Calu3 (cell line): ENCODE data around the gene SLC39A11. TPM values are rescaled to one million over a fixed set of nuclear protein-coding genes. Genes with fewer than 3 reads are reported as not detected.

Source experiments
- Bru-seq: library from RNA; stranded (reverse); fragments of 400-500 nt; gene quantifications from one replicate; lab custom pipeline; 2021; lab: Mats Ljungman, UMichigan
- BruChase-seq, 2 experiments: library from RNA; stranded (reverse); fragments of 400-500 nt; gene quantifications; one replicate each; lab custom pipeline; 2021; lab: Mats Ljungman, UMichigan
- BruUV-seq: library from RNA; stranded (reverse); fragments of 400-500 nt; replicated peaks from 2 replicates; lab custom pipeline; 2021; lab: Mats Ljungman, UMichigan
- CTCF ChIA-PET: fragments of 300-600 bp; sonication (Branson Sonifier 250); formaldehyde crosslinking; loops from one replicate; lab custom pipeline; 2022; ENCODE audit warnings: antibody characterized with exemption; lab: Charles Lee
- DNase-seq: peaks from one replicate; pipeline ENCODE4 v3.0.0; 2022
- H3K27ac Mint-ChIP-seq: one replicate; pipeline ENCODE4 v1.8.0; 2022; ENCODE audit warnings: mixed read lengths; ENCODE audit not compliant: unreplicated experiment
- H3K27me3 Mint-ChIP-seq: one replicate; pipeline ENCODE4 v1.8.0; 2022; ENCODE audit warnings: mixed read lengths; ENCODE audit not compliant: unreplicated experiment
- H3K36me3 Mint-ChIP-seq: one replicate; pipeline ENCODE4 v1.8.0; 2022; ENCODE audit warnings: mild to moderate bottlenecking, moderate library complexity, mixed read lengths; ENCODE audit not compliant: insufficient read depth, unreplicated experiment
- H3K4me1 Mint-ChIP-seq: one replicate; pipeline ENCODE4 v1.8.0; 2022; ENCODE audit warnings: mild to moderate bottlenecking, low read depth, mixed read lengths; ENCODE audit not compliant: unreplicated experiment
- H3K4me3 Mint-ChIP-seq: one replicate; pipeline ENCODE4 v1.8.0; 2022; ENCODE audit warnings: mild to moderate bottlenecking, low read depth, moderate library complexity, mixed read lengths; ENCODE audit not compliant: unreplicated experiment
- H3K9me3 Mint-ChIP-seq: one replicate; pipeline ENCODE4 v1.8.0; 2022; ENCODE audit warnings: low read depth, mixed read lengths; ENCODE audit not compliant: unreplicated experiment
- CTCF ChIP-seq: fragments of 200-600 bp; IDR thresholded peaks from one replicate; pipeline ENCODE4 v1.8.0; 2022; ENCODE audit warnings: antibody characterized with exemption; ENCODE audit not compliant: unreplicated experiment
- intact Hi-C: fragments of 100-400 bp; cut with micrococcal nuclease; formaldehyde crosslinking; loops from one replicate; pipeline ENCODE4 v1.10.0; 2022; ENCODE audit not compliant: unreplicated experiment
- long read RNA-seq: library from polyadenylated mRNA; stranded (forward); transcript quantifications from one replicate; pipeline ENCODE4 v2.0.0, GENCODE V29; 2022
- total RNA-seq: library from RNA; stranded (reverse); gene quantifications from 2 replicates; pipeline ENCODE4 v1.2.3, GENCODE V29; 2022

Gene SLC39A11
- total RNA-seq = 60.3 and 70.1 TPM in 2 replicates
- percentile 69 among the genes with signal in this experiment for Bru-seq, nascent RNA
- percentile 64 among the genes with signal in this experiment for BruChase-seq, experiment 1, labeled RNA remaining after a 6-hour chase
- BruChase-seq, experiment 2, labeled RNA remaining after a 2-hour chase = percentile 64 among the genes with signal in this experiment
- long read RNA-seq, transcript SLC39A11-201 (10 exons, 2,737 nt) = major isoform, 26 of 83 reads
- long read RNA-seq, transcript SLC39A11-202 (10 exons, 2,752 nt) = minor isoform, 11 of 83 reads
- long read RNA-seq, partial matches to known transcripts = 12 of 83 reads
- long read RNA-seq, other reads (novel, unspliced or antisense) = 33 of 83 reads

- H3K27me3 Mint-ChIP-seq = peaks cover 30% of the 10 kb centered on the region
- CTCF ChIA-PET = interaction anchor here (0.6 kb wide), 1 partner anchor 25 kb away, joined by 4 read pairs; no protein-coding TSS in a partner anchor
- peak; percentile 93 for DNase-seq
- no TSS peak for BruUV-seq
- peak within 1 kb of the TSS; percentile 89 for H3K27ac Mint-ChIP-seq
- H3K4me3 Mint-ChIP-seq = peak within 1 kb of the TSS; percentile 96
- intact Hi-C loops = no loop called here
- no peaks in the 10 kb centered on the region for H3K9me3 Mint-ChIP-seq
- H3K4me1 Mint-ChIP-seq = no peaks in the 10 kb centered on the region
- TF ChIP-seq CTCF = no peak
- H3K36me3 Mint-ChIP-seq = peaks cover 13% of the 10 kb centered on the region
These were observed at the start of gene SLC39A11 for GRCh38 chr17:73092523-73093135. SLC39A11 (minus strand) TSS chr17:73092688; CDS start chr17:73088764, 3,924 bp downstream.

GRCh38 chr17:73141411-73141810, 48.9 kb upstream of the SLC39A11 start:
- CTCF ChIA-PET = no interaction called here
- Mint-ChIP-seq H3K27ac (no peak overlapping the region), H3K36me3 (no peaks in the 10 kb centered on the region), H3K4me3 (no peak overlapping the region), H3K27me3 (peaks cover 32% of the 10 kb centered on the region), H3K4me1 (no peaks in the 10 kb centered on the region), H3K9me3 (peaks cover 7% of the 10 kb centered on the region)
- no peak for DNase-seq
- no TSS peak for BruUV-seq
- TF ChIP-seq CTCF = no peak
- intact Hi-C loops = no loop called here

GRCh38 chr17:73140566-73140965, 48.1 kb upstream of the SLC39A11 start:
- no peaks in the 10 kb centered on the region for H3K36me3 Mint-ChIP-seq
- BruUV-seq = no TSS peak
- H3K27ac Mint-ChIP-seq = no peak overlapping the region
- no peak for DNase-seq
- TF ChIP-seq CTCF = no peak
- no peak overlapping the region for H3K4me3 Mint-ChIP-seq
- intact Hi-C loops = no loop called here
- CTCF ChIA-PET = interaction anchor here (1.0 kb wide), 1 partner anchor 24 kb away, joined by 3 read pairs; the partner anchor contains the start of gene SSTR2
- no peaks in the 10 kb centered on the region for H3K4me1 Mint-ChIP-seq
- peaks cover 6% of the 10 kb centered on the region for H3K9me3 Mint-ChIP-seq
- H3K27me3 Mint-ChIP-seq = peaks cover 32% of the 10 kb centered on the region

DNA sequence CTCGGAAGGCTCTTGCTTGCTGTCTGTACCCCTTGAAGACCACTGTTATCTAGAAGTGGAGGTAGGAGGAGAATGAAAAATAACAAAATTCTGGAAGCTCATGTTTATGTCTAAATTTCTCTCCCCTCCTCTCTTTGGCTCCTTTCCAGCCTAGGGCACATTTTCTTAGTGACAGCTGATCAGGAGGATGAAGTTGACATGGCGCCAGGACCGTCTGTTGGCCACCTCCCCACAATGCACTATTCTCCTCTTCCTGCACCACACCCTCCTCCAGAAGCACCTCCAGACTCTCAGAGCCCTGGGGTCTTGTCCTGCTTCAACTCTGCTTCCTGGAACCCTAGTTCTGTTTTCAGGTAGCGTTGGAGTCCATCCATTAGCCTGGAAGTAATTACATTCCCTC, 46.8 kb upstream of the SLC39A11 start:
- no peak for TF ChIP-seq CTCF
- CTCF ChIA-PET = interaction anchor here (0.9 kb wide), 1 partner anchor 24 kb away, joined by 7 read pairs; no protein-coding TSS in a partner anchor
- no peak overlapping the region for H3K27ac Mint-ChIP-seq
- DNase-seq = no peak
- peaks cover 32% of the 10 kb centered on the region for H3K27me3 Mint-ChIP-seq
- BruUV-seq = no TSS peak
- H3K9me3 Mint-ChIP-seq = peaks cover 4% of the 10 kb centered on the region
- H3K4me1 Mint-ChIP-seq = no peaks in the 10 kb centered on the region
- H3K36me3 Mint-ChIP-seq = no peaks in the 10 kb centered on the region
- intact Hi-C loops = no loop called here
- no peak overlapping the region for H3K4me3 Mint-ChIP-seq
